Activated T-cell treated with anti-CD3 and anti-CD28 coated beads, Interleukin-2, amount 50 U/mL, for 4 hours (primary cell): ENCODE measurements around the gene CDK11B. TPM values are rescaled to one million over a fixed set of nuclear protein-coding genes. Genes with fewer than 3 reads are reported as not detected.

Experiments used
- ATAC-seq, 2 donors: fragments of 200-7000 bp; cut with Tn5 transposase; one replicate each; pipeline ENCODE4 v1.10.0; 2021
- DNase-seq: peaks from one replicate; pipeline ENCODE4 v3.0.0-alpha.2; 2020
- H3K27me3 Mint-ChIP-seq: one replicate; pipeline ENCODE4 v1.8.0; 2021; ENCODE audit warnings: low read depth, mixed read lengths
- H3K36me3 Mint-ChIP-seq: one replicate; pipeline ENCODE4 v1.8.0; 2022; ENCODE audit warnings: mixed read lengths; ENCODE audit not compliant: insufficient read depth
- H3K4me1 Mint-ChIP-seq: one replicate; pipeline ENCODE4 v1.8.0; 2021; ENCODE audit warnings: low read depth, mixed read lengths
- H3K4me3 Mint-ChIP-seq: one replicate; pipeline ENCODE4 v1.8.0; 2021; ENCODE audit warnings: mild to moderate bottlenecking, moderate library complexity, mixed read lengths
- H3K9me3 Mint-ChIP-seq: one replicate; pipeline ENCODE4 v1.8.0; 2021; ENCODE audit warnings: mixed read lengths
- total RNA-seq, 3 donors: library from RNA; stranded (reverse); gene quantifications; one replicate each; pipeline ENCODE4 v1.2.1, GENCODE V29; 2021

Gene CDK11B
- total RNA-seq, 3 donors from 2014 or later = 39.2 to 45.9 (median 43.0) TPM

DNA sequence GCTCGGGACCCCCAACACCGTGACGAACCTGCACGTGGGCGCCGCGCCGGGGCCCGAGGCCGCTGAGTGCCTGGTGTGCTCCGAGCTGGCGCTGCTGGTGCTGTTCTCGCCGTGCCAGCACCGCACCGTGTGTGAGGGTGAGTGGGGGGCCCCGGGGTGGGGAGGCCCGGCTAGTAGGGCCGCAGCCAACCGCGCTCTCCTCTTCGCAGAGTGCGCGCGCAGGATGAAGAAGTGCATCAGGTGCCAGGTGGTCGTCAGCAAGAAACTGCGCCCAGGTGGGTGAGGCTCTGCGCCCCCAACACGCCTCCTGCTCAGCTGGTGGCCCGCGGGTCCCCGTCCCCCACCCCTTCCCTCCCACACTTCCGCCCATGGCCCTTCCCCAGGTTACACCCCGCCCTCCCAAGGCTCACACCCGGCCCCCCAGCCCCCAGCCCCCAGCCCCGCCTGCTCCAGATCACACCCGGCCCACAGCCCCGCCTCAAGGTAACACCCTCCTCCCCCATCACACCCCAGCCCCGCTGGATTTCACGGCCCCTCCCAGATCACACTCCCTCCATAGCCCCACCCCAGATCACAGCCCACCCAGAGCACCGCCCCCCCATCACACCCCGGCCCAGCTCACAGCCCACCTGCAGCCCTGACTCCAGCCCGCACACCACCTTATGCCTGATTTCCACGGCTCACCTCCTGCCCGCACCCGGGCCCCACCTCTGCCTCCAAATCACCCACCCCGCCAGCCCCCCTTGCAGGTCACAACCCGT lies 29.2 kb downstream of the CDK11B start:
- peaks cover 4% of the 10 kb centered on the region for H3K27me3 Mint-ChIP-seq
- H3K4me1 Mint-ChIP-seq = peaks cover 4% of the 10 kb centered on the region
- H3K4me3 Mint-ChIP-seq = peak overlapping the region; percentile 63
- ATAC-seq = peak; percentile 38 to 51
- no peaks in the 10 kb centered on the region for H3K9me3 Mint-ChIP-seq
- no peaks in the 10 kb centered on the region for H3K36me3 Mint-ChIP-seq
- DNase-seq = peak; percentile 69

DNA sequence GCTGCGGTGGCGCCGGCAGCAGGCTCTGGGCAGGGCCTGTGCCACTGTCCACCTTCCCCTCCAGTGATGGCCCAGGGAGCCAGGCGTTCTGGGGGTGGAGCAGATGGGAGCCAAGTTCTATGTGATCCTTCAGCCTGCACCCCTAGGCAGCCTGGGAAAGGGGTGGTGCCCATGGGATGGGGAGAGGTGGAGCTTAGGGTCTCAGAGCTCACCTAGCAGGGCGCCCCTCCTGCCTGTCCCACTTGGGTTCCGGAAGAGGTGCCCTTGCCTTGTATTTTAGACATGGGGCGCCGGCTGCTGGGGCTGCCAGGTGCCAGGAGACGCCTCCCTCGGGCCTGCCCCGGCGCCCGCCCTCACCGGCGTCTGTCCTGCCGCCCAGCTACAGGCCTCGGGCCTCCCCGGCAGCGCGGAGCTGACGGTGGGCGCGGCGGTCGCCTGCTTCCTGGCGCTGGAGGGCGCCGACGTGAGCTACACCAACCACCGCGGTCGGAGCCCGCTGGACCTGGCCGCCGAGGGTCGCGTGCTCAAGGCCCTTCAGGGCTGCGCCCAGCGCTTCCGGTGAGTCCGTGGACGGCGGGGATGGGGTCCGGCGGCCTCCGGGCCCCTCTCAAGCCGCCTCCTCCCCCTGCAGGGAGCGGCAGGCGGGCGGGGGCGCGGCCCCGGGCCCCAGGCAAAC lies 29.9 kb downstream of the CDK11B start:
- Mint-ChIP-seq H3K36me3 (no peaks in the 10 kb centered on the region), H3K27me3 (peaks cover 4% of the 10 kb centered on the region), H3K9me3 (no peaks in the 10 kb centered on the region), H3K4me1 (peaks cover 4% of the 10 kb centered on the region), H3K4me3 (peak overlapping the region; percentile 26)
- DNase-seq = no peak
- ATAC-seq = peak; percentile 13 to 20

DNA sequence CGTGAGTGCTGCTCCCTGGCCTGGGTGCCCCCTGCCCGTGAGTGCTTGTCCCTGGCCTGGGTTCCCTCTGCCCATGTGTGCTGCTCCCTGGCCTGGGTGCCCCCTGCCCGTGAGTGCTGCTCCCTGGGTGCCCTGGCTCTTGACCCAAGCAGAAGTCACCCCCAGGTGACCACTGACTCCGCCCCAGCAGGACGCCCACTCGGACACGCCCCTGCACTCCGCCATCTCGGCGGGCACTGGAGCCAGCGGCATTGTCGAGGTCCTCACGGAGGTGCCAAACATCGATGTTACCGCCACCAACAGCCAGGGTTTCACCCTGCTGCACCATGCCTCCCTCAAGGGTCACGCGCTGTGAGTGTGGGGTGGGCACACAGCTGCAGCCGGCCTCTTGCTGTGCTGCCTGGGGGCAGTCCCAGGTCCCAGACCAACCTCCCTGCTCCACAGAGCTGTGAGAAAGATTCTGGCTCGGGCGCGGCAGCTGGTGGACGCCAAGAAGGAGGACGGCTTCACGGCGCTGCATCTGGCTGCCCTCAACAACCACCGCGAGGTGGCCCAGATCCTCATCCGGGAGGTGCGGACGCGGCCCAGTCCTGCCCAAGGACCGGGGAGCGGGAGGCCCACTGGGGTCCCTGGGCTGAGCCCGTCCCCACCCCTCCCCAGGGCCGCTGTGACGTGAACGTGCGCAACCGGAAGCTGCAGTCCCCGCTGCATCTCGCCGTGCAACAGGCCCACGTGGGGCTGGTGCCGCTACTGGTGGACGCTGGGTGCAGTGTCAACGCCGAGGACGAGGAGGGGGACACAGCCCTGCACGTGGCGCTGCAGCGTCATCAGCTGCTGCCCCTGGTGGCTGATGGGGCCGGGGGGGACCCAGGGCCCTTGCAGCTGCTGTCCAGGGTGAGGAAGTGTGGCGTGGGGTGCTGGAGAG lies 30.7 kb downstream of the CDK11B start:
- Mint-ChIP-seq H3K36me3 (no peaks in the 10 kb centered on the region), H3K9me3 (no peaks in the 10 kb centered on the region), H3K27me3 (peaks cover 4% of the 10 kb centered on the region), H3K4me3 (peak overlapping the region; percentile 26), H3K4me1 (peaks cover 4% of the 10 kb centered on the region)
- no peak for DNase-seq
- no peak for ATAC-seq

DNA sequence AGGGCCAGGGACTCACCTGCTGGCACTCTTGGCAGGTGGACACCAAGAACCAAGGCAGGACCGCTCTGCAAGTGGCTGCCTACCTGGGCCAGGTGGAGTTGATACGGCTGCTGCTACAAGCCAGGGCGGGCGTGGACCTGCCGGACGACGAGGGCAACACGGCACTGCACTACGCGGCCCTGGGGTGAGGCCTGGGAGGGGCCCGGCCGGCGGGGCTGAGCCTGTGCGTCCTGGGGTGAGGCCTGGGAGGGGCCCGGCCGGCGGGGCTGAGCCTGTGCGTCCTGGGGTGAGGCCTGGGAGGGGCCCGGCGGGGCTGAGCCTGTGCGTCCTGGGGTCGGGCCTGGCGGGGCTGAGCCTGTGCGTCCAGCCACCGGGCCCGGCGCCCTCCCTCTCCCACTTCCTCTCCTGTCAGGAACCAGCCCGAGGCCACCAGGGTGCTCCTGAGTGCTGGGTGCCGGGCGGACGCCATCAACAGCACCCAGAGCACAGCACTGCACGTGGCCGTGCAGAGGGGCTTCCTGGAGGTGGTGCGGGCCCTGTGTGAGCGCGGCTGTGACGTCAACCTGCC lies 31.5 kb downstream of the CDK11B start:
- Mint-ChIP-seq H3K36me3 (no peaks in the 10 kb centered on the region), H3K9me3 (no peaks in the 10 kb centered on the region), H3K27me3 (peaks cover 4% of the 10 kb centered on the region), H3K4me3 (no peak overlapping the region), H3K4me1 (peaks cover 8% of the 10 kb centered on the region)
- ATAC-seq (no peak), DNase-seq (no peak)

DNA sequence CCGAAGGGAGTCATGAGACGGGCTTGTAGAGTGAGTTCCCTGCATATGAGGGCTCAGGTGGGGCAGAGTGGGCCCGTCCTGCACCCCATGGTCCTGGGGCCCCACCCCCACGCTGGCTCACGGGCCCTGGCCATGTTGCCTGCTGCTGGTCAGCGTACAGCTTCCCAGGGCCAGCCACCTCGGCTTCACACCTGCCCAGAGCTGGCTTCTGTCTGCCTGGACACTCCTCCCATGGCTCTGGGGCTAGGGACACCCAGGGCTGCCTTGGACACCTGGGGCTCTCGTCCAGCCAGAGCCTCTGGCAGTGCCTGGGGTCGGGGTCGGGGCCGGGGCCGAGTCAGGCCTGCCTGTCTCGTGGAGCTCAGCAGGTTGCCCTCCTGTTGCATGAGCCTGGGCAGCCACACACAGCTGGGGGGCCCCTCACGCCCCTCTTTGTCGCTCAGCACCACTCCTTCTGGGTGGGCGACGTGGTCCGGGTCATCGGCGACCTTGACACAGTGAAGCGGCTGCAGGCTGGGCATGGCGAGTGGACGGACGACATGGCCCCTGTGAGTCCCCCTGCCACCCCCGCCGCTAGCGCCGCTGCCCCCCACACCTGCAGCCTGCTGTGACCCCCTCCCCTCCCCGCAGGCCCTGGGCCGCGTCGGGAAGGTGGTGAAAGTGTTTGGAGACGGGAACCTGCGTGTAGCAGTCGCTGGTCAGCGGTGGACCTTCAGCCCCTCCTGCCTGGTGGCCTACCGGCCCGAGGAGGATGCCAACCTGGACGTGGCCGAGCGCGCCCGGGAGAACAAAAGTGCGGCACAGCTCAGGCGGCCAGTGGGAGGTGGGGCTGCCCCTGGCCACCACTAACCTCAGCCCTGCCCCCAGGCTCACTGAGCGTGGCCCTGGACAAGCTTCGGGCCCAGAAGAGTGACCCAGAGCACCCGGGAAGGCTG lies 32.3 kb downstream of the CDK11B start:
- Mint-ChIP-seq H3K4me1 (peaks cover 6% of the 10 kb centered on the region), H3K36me3 (no peaks in the 10 kb centered on the region), H3K4me3 (no peak overlapping the region), H3K27me3 (peaks cover 2% of the 10 kb centered on the region), H3K9me3 (no peaks in the 10 kb centered on the region)
- DNase-seq (no peak), ATAC-seq (no peak)

DNA sequence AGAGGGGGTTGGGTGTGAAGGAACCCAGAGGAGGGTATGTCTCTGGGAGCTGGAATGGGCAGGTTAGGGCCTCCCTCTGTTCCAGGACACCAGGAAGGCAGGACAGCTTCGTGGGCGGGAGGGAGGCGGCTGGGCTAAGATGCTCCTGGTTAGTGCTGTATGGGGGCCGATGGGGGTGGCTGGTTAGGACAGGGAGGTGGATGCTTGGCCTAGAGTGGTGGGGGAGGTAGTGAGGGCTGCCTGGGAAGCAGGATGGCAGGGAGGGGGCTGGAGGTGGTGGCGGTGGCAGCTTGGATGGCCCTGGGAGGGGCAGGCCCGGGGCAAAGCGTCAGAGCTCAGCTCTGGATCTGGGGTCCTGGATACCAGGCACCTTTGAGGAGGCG lies 33.0 kb downstream of the CDK11B start:
- no peaks in the 10 kb centered on the region for H3K36me3 Mint-ChIP-seq
- DNase-seq = no peak
- H3K4me3 Mint-ChIP-seq = no peak overlapping the region
- H3K27me3 Mint-ChIP-seq = peaks cover 2% of the 10 kb centered on the region
- H3K9me3 Mint-ChIP-seq = no peaks in the 10 kb centered on the region
- H3K4me1 Mint-ChIP-seq = peaks cover 6% of the 10 kb centered on the region
- ATAC-seq = no peak

DNA sequence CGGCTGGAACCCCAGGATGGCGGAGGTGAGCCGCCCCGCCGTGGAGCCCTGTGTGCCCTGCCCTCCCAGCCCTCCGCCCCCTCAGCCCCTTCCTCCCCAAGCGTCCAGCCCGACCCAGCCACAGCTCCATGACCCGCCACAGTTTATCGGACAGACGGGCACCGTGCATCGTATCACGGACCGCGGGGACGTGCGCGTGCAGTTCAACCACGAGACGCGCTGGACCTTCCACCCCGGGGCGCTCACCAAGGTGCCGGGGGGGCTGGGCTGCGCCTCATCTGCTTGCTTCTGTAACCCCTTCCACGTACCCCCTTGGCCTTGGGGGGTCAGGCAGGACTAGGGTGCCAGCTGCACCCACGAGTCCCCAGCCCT lies 33.4 kb downstream of the CDK11B start:
- Mint-ChIP-seq H3K27me3 (peaks cover 2% of the 10 kb centered on the region), H3K4me3 (no peak overlapping the region), H3K4me1 (peaks cover 6% of the 10 kb centered on the region), H3K9me3 (no peaks in the 10 kb centered on the region), H3K36me3 (no peaks in the 10 kb centered on the region)
- no peak for ATAC-seq
- no peak for DNase-seq

DNA sequence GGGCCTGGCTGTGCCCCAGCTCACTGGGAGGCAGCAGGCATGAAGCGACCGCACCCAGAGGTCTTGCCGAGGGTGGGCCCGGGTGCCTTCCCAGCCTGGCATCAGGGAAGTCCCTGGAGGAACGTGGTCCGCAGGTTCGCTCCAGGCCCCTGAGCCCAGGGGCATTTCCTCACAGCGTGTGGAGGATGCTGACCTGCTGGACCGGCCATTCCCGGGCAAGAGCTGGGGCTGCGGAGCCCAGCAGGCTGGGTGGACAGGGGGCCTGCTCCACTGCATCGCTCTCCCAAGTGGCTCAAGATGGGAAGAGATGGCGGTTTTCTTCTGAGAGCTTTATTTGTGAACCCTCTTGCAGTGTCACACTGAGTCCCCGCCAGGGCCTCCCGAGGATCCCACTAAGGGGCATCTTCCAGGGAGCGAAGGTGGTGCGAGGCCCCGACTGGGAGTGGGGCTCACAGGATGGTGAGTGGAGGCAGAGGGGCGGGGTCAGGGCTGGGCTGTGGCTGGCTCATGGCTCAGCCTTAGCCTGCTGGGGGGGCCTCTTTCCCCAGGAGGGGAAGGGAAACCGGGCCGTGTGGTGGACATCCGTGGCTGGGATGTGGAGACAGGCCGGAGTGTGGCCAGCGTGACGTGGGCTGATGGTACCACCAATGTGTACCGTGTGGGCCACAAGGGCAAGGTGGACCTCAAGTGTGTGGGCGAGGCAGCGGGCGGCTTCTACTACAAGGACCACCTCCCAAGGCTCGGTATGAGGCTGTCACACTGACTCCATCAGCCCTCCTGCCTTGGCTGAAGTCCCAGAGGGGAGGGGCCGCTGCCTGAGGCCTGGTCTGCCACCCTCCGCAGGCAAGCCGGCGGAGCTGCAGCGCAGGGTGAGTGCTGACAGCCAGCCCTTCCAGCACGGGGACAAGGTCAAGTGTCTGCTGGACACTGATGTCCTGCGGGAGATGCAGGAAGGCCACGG lies 34.1 kb downstream of the CDK11B start:
- H3K36me3 Mint-ChIP-seq = no peaks in the 10 kb centered on the region
- no peaks in the 10 kb centered on the region for H3K9me3 Mint-ChIP-seq

DNA sequence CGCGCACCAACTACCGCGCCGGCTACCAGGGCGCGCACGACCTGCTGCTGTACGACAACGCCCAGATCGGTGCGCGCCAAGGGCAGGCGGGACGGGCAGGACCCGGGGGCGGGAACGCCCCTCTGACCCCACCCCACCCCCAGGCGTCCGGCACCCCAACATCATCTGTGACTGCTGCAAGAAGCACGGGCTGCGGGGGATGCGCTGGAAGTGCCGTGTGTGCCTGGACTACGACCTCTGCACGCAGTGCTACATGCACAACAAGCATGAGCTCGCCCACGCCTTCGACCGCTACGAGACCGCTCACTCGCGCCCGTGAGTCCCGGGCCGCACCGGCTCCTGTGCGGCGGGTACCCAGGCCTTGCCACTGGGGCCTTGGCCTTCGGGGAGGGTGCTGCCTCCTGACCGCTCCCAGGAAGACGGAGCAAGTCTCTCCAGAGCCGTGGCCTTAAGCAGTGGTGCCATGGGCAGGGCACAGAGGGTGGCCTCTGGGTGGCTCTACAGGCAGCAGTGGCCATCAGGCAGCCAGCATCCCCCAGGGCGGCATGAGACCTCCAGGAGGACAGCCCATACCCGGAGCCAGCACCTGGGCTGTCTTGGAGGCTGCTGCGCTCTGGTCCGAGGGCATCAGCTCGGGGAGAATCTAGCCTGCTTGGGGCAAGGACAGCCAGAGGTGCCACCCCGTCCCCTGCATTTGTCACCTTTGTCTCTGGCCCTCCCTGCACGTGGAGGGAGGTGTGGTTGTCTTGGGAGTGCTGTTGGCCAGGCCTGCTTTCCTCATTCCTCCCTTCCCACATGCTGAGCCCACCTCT lies 35.0 kb downstream of the CDK11B start:
- no peak for DNase-seq
- Mint-ChIP-seq H3K36me3 (no peaks in the 10 kb centered on the region), H3K4me1 (peaks cover 4% of the 10 kb centered on the region)

More for the DNA sequence above, 34.1 kb downstream of the CDK11B start:
- H3K27me3 Mint-ChIP-seq = no peaks in the 10 kb centered on the region
- no peak for DNase-seq
- no peak overlapping the region for H3K4me3 Mint-ChIP-seq
- peaks cover 4% of the 10 kb centered on the region for H3K4me1 Mint-ChIP-seq
- no peak for ATAC-seq

DNA sequence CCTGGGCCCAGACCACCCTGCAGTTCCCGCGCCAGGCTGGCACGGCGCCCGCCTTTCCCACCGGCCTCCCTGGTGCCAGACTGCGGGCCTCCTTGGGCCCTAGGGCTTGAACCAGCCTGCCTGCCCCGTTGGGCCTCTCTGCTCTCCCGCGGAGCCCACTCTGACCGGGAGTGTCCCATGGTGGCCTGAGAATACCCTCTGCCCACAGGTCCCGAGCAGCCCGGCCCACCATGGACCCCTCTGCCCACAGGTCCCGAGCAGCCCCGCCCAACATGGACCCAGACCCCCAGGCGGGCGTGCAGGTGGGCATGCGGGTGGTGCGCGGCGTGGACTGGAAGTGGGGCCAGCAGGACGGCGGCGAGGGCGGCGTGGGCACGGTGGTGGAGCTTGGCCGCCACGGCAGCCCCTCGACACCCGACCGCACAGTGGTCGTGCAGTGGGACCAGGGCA lies 35.6 kb downstream of the CDK11B start:
- Mint-ChIP-seq H3K9me3 (no peaks in the 10 kb centered on the region), H3K27me3 (no peaks in the 10 kb centered on the region), H3K4me1 (peaks cover 4% of the 10 kb centered on the region), H3K4me3 (no peak overlapping the region), H3K36me3 (no peaks in the 10 kb centered on the region)
- ATAC-seq (no peak), DNase-seq (no peak)

More for the DNA sequence above, 35.0 kb downstream of the CDK11B start:
- no peak for ATAC-seq
- Mint-ChIP-seq H3K9me3 (no peaks in the 10 kb centered on the region), H3K4me3 (no peak overlapping the region), H3K27me3 (no peaks in the 10 kb centered on the region)

DNA sequence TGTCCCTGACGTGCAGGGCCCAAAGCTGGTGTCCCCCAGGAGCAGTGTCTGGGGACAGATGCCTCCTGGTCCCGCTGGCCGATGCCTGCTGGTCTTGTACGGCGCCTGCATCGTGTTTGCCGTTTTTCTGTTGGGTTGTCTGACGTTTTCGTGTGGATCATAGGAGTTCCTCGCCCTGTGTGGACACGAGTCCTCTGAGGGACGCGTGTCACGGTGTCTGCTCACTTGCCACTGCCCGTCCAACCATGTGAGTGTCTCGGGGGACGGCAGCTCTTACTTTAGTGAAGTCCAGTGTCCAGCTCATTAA lies 36.1 kb downstream of the CDK11B start:
- no peak overlapping the region for H3K4me3 Mint-ChIP-seq
- H3K27me3 Mint-ChIP-seq = no peaks in the 10 kb centered on the region
- peaks cover under 1% of the 10 kb centered on the region for H3K36me3 Mint-ChIP-seq
- ATAC-seq (no peak), DNase-seq (no peak)
- H3K4me1 Mint-ChIP-seq = peaks cover 4% of the 10 kb centered on the region
- no peaks in the 10 kb centered on the region for H3K9me3 Mint-ChIP-seq
